Measurements from ENCODE around the gene NKPD1. TPM values are rescaled to one million over a fixed set of nuclear protein-coding genes. Genes with fewer than 3 reads are reported as not detected.
A peak's percentile ranks its signal among the peaks of the same experiment; 100 is the strongest.

The NKPD1 gene
- total and polyA plus RNA-seq, 2 donors (not counting 3 experiments of a cell fraction or from before 2014, with no cell fraction given), result 0.04 TPM; not detected in 1

GRCh38 chr19:45161738-45162607 is 1.2 kb upstream of the NKPD1 start:
- intact Hi-C loops (cut with micrococcal nuclease) (loop anchor here (1.0 to 2.0 kb wide), 4 partner anchors 9 to 177 kb away; no protein-coding TSS in a partner anchor), dilution Hi-C loops (cut with MboI; ENCODE audit: extremely low pct_ligation_motif_present, low sequenced_read_pairs) (no loop called here)
- TF ChIP-seq JUN (IDR thresholded peaks at IDR 0.05; ENCODE audit: borderline replicate concordance, insufficient read depth, insufficient read length, low read depth) (no peak), POLR2AphosphoS5 (IDR thresholded peaks at IDR 0.05; ENCODE audit: insufficient read depth, low read depth, low read length) (no peak), CTCF (IDR thresholded peaks at IDR 0.05; ENCODE audit: extremely low read depth in 1 of 2, insufficient read depth in 1 of 2, low read depth in 1 of 2, low read length in 2 of 2) (peak; percentile 61 to 90)
- no TSS peak for BruUV-seq (replicated peaks)
- no peak overlapping the region for H3K9ac ChIP-seq (replicated peaks; ENCODE audit: extremely low read depth, insufficient read depth, low read length)
- no peaks in the 10 kb centered on the region for H4K20me1 ChIP-seq (replicated peaks; ENCODE audit: control insufficient read depth, extremely low read depth, insufficient read depth, low read length)
- no peaks in the 10 kb centered on the region for H3K9me1 ChIP-seq (replicated peaks; ENCODE audit: control insufficient read depth, extremely low read depth, insufficient read depth, low read length)
- H3K79me2 ChIP-seq (ENCODE audit: control insufficient read depth, insufficient read depth, low read length), result no peaks in the 10 kb centered on the region
- FAIRE-seq, result peak; percentile 15
- H3K27me3 ChIP-seq (ENCODE audit: control insufficient read depth in 2 of 2, insufficient read depth in 2 of 2, low read length in 2 of 2), result no peaks in the 10 kb centered on the region
- DNase-seq (ENCODE audit: low read depth, low spot score), result peak; percentile 50
- no peaks in the 10 kb centered on the region for H3K9me3 ChIP-seq (replicated peaks; ENCODE audit: control insufficient read depth, insufficient read depth, low read length)
- no peak overlapping the region for H2AFZ ChIP-seq (ENCODE audit: low read depth, low read length)
- no peak overlapping the region for H3K4me3 ChIP-seq (replicated peaks in 1 of 3; ENCODE audit: insufficient read depth in 1 of 3, low read depth in 1 of 3, low read length in 3 of 3)
- peaks cover 6% of the 10 kb centered on the region for H3K4me1 ChIP-seq (ENCODE audit: control insufficient read depth, extremely low read depth, insufficient read depth, low read length)
- H3K27ac ChIP-seq (ENCODE audit: insufficient read depth, low read depth, low read length), result no peak overlapping the region
- H3K4me2 ChIP-seq (ENCODE audit: insufficient read depth, low read length), result no peak overlapping the region
- POLR2A ChIA-PET, result interaction anchor here (0.7 kb wide), 1 partner anchor 16 kb away, joined by 3 read pairs; the partner anchor contains the start of gene TRAPPC6A
- CTCF ChIA-PET, result interaction anchor here (0.6 to 1.5 kb wide), 9 partner anchors 9 to 177 kb away, joined by 3 to 14 read pairs (median 7); partner anchors contain the start of genes BLOC1S3 and TRAPPC6A
- H3K36me3 ChIP-seq (ENCODE audit: control insufficient read depth in 2 of 2, extremely low read depth in 1 of 2, insufficient read depth in 2 of 2, low read length in 2 of 2), result no peaks in the 10 kb centered on the region

GRCh38 chr19:45159971-45160324 is 834 bp downstream of the NKPD1 start:
- Histone ChIP-seq H3K9ac (replicated peaks; ENCODE audit: extremely low read depth, insufficient read depth, low read length) (no peak overlapping the region), H2AFZ (ENCODE audit: low read depth, low read length) (no peak overlapping the region), H3K4me2 (ENCODE audit: insufficient read depth, low read length) (no peak overlapping the region), H3K27ac (ENCODE audit: insufficient read depth, low read depth, low read length) (no peak overlapping the region), H3K79me2 (ENCODE audit: control insufficient read depth, insufficient read depth, low read length) (no peaks in the 10 kb centered on the region), H3K4me1 (ENCODE audit: control insufficient read depth, extremely low read depth, insufficient read depth, low read length) (peaks cover 6% of the 10 kb centered on the region), H3K36me3 (ENCODE audit: control insufficient read depth in 2 of 2, extremely low read depth in 1 of 2, insufficient read depth in 2 of 2, low read length in 2 of 2) (no peaks in the 10 kb centered on the region), H3K4me3 (replicated peaks in 1 of 3; ENCODE audit: insufficient read depth in 1 of 3, low read depth in 1 of 3, low read length in 3 of 3) (no peak overlapping the region), H3K9me1 (replicated peaks; ENCODE audit: control insufficient read depth, extremely low read depth, insufficient read depth, low read length) (no peaks in the 10 kb centered on the region), H3K9me3 (replicated peaks; ENCODE audit: control insufficient read depth, insufficient read depth, low read length) (no peaks in the 10 kb centered on the region), H3K27me3 (ENCODE audit: control insufficient read depth in 2 of 2, insufficient read depth in 2 of 2, low read length in 2 of 2) (no peaks in the 10 kb centered on the region), H4K20me1 (replicated peaks; ENCODE audit: control insufficient read depth, extremely low read depth, insufficient read depth, low read length) (no peaks in the 10 kb centered on the region)
- intact Hi-C loops (cut with micrococcal nuclease), result no loop called here
- FAIRE-seq (no peak), DNase-seq (ENCODE audit: low read depth, low spot score) (no peak)
- ChIA-PET POLR2A (no interaction called here), CTCF (no interaction called here)
- BruUV-seq (replicated peaks), result no TSS peak
- no peak for TF ChIP-seq MAX (IDR thresholded peaks at IDR 0.05; ENCODE audit: insufficient read depth, insufficient read length)
- no peak for TF ChIP-seq JUN (IDR thresholded peaks at IDR 0.05; ENCODE audit: borderline replicate concordance, insufficient read depth, insufficient read length, low read depth)
- TF ChIP-seq CTCF (IDR thresholded peaks at IDR 0.05; ENCODE audit: extremely low read depth in 1 of 2, insufficient read depth in 1 of 2, low read depth in 1 of 2, low read length in 2 of 2), result no peak
- no peak for TF ChIP-seq POLR2AphosphoS5 (IDR thresholded peaks at IDR 0.05; ENCODE audit: insufficient read depth, low read depth, low read length)
- no peak for TF ChIP-seq MYC (IDR thresholded peaks at IDR 0.05; ENCODE audit: low read depth, low read length)
- dilution Hi-C loops (cut with MboI; ENCODE audit: extremely low pct_ligation_motif_present, low sequenced_read_pairs), result no loop called here

All from endothelial cell of umbilical vein (primary cell).